Neural cell (in vitro differentiated cells): ENCODE data around the gene NKD2. TPM values are rescaled to one million over a fixed set of nuclear protein-coding genes. Genes with fewer than 3 reads are reported as not detected.

Experiments used
- H2AFZ ChIP-seq: fragments of 200-600, 300-800 bp; sonication (generic), shearing (Covaris generic); 2 replicates; pipeline ENCODE4 v1.6.0; 2014; ENCODE audit warnings: low read depth, mild to moderate bottlenecking, antibody characterized with exemption, low read length, moderate library complexity
- H3F3A ChIP-seq: fragments of 200-600 bp; shearing (Covaris generic); 2 replicates; pipeline ENCODE4 v1.6.1; 2016; ENCODE audit warnings: mild to moderate bottlenecking, moderate library complexity, mixed read lengths, antibody characterized with exemption, low read length; ENCODE audit not compliant: insufficient read depth, poor library complexity, severe bottlenecking
- H3K27ac ChIP-seq: fragments of 200-600, 300-800 bp; sonication (generic), shearing (Covaris generic); 2 replicates; pipeline ENCODE4 v1.5.1; 2014; ENCODE audit warnings: mild to moderate bottlenecking, low read length, moderate library complexity
- H3K27me3 ChIP-seq: fragments of 300-800, 200-600 bp; sonication (generic), shearing (Covaris generic); 2 replicates; pipeline ENCODE4 v1.6.0; 2014; ENCODE audit warnings: mild to moderate bottlenecking, low read depth, low read length, moderate library complexity; ENCODE audit not compliant: insufficient read depth
- H3K36me3 ChIP-seq: fragments of 300-800, 200-600 bp; sonication (generic), shearing (Covaris generic); 2 replicates; pipeline ENCODE4 v1.5.1; 2014; ENCODE audit warnings: mild to moderate bottlenecking, antibody characterized with exemption, low read length, moderate library complexity; ENCODE audit not compliant: insufficient read depth
- H3K4me2 ChIP-seq: fragments of 300-800, 200-600 bp; sonication (generic), shearing (Covaris generic); 2 replicates; pipeline ENCODE4 v1.6.0; 2014; ENCODE audit warnings: mild to moderate bottlenecking, low read length
- H3K4me3 ChIP-seq: fragments of 300-800, 200-600 bp; sonication (generic), shearing (Covaris generic); 2 replicates; pipeline ENCODE4 v1.5.1; 2014; ENCODE audit warnings: mild to moderate bottlenecking, low read length, moderate library complexity
- H3K79me2 ChIP-seq: fragments of 200-600 bp; shearing (Covaris generic); replicated peaks from 2 replicates; pipeline ENCODE4 v1.6.0; 2014; ENCODE audit warnings: mild to moderate bottlenecking, low read length, moderate library complexity; ENCODE audit not compliant: insufficient read depth
- H3K9ac ChIP-seq: fragments of 300-800, 200-600 bp; sonication (generic), shearing (Covaris generic); 2 replicates; pipeline ENCODE4 v1.6.1; 2016; ENCODE audit warnings: mild to moderate bottlenecking, low read length, mixed read lengths
- H3K9me2 ChIP-seq: fragments of 200-600 bp; shearing (Covaris generic); 2 replicates; pipeline ENCODE4 v1.6.1; 2016; ENCODE audit warnings: mild to moderate bottlenecking, low read length, mixed read lengths; ENCODE audit not compliant: insufficient read depth
- H3K9me3 ChIP-seq: fragments of 200-600, 300-800 bp; sonication (generic), shearing (Covaris generic); 2 replicates; pipeline ENCODE4 v1.6.1; 2016; ENCODE audit warnings: mild to moderate bottlenecking, mixed run types, low read length, moderate library complexity, mixed read lengths
- H4K20me1 ChIP-seq: fragments of 200-600 bp; shearing (Covaris generic); 2 replicates; pipeline ENCODE4 v1.6.1; 2016; ENCODE audit warnings: mild to moderate bottlenecking, mixed run types; ENCODE audit not compliant: insufficient read depth
- CTCF ChIP-seq: fragments of 450-650 bp; IDR thresholded peaks from 2 replicates; pipeline ENCODE4 v1.5.1; 2014; ENCODE audit warnings: antibody characterized with exemption, mild to moderate bottlenecking, moderate library complexity; ENCODE audit not compliant: poor library complexity, severe bottlenecking
- EP300 ChIP-seq: fragments of 450-650 bp; conservative IDR thresholded peaks from 2 replicates; pipeline ENCODE4 v1.6.1; 2014; ENCODE audit warnings: antibody characterized with exemption, mild to moderate bottlenecking, moderate library complexity; ENCODE audit not compliant: poor library complexity, severe bottlenecking
- EZH2 ChIP-seq: fragments of 200-600, 300-800 bp; shearing (Covaris generic), sonication (generic); IDR thresholded peaks from 2 replicates; pipeline ENCODE4 v1.6.1; 2014; ENCODE audit warnings: antibody characterized with exemption, low read length, borderline replicate concordance, mild to moderate bottlenecking; ENCODE audit not compliant: insufficient read depth, poor library complexity, severe bottlenecking
- MXI1 ChIP-seq: fragments of 450-650 bp; conservative IDR thresholded peaks from 2 replicates; pipeline ENCODE4 v1.6.1; 2014; ENCODE audit warnings: antibody characterized with exemption, mild to moderate bottlenecking; ENCODE audit not compliant: poor library complexity, severe bottlenecking
- POLR2AphosphoS5 ChIP-seq: IDR thresholded peaks from 2 replicates; pipeline ENCODE4 v1.6.1; 2012
- RAD21 ChIP-seq: fragments of 450-650 bp; conservative IDR thresholded peaks from 2 replicates; pipeline ENCODE4 v1.6.1; 2014; ENCODE audit warnings: antibody characterized with exemption, mild to moderate bottlenecking, moderate library complexity
- REST ChIP-seq: IDR thresholded peaks from 2 replicates; pipeline ENCODE4 v1.6.1; 2012; ENCODE audit warnings: borderline replicate concordance
- SMC3 ChIP-seq: fragments of 450-650 bp; conservative IDR thresholded peaks from 2 replicates; pipeline ENCODE4 v1.6.1; 2014; ENCODE audit warnings: antibody characterized with exemption, mild to moderate bottlenecking, moderate library complexity; ENCODE audit not compliant: poor library complexity
- TAF1 ChIP-seq: IDR thresholded peaks from 2 replicates; pipeline ENCODE4 v1.6.1; 2012; ENCODE audit warnings: low read depth
- polyA plus RNA-seq: library from polyadenylated mRNA; depleted of rRNA; stranded (reverse); fragments of >200 nt; gene quantifications from 2 replicates; pipeline ENCODE4 v1.2.3, GENCODE V29; 2014

The NKD2 gene
- polyA plus RNA-seq, 1 donor from 2014 or later: 7.2 TPM

- H4K20me1 ChIP-seq: no peaks in the 10 kb centered on the region
- TF ChIP-seq TAF1 (no peak), POLR2AphosphoS5 (no peak), REST (no peak), SMC3 (no peak)
These were observed 24.0 kb downstream of the NKD2 start for GRCh38 chr5:1032551-1033027.

GRCh38 chr5:1033178-1033577 is 24.6 kb downstream of the NKD2 start:
- no peak for TF ChIP-seq SMC3
- no peak for TF ChIP-seq MXI1
- TF ChIP-seq RAD21: no peak
- no peak for TF ChIP-seq REST
- no peak for TF ChIP-seq POLR2AphosphoS5
- no peak for TF ChIP-seq CTCF
- TF ChIP-seq TAF1: no peak
- no peak for TF ChIP-seq EP300
- no peak for TF ChIP-seq EZH2
- no peak overlapping the region for H3K27ac ChIP-seq
- no peaks in the 10 kb centered on the region for H4K20me1 ChIP-seq
- no peaks in the 10 kb centered on the region for H3K27me3 ChIP-seq
- H3K4me2 ChIP-seq: no peak overlapping the region
- no peaks in the 10 kb centered on the region for H3K9me2 ChIP-seq
- H3K36me3 ChIP-seq: no peaks in the 10 kb centered on the region
- H2AFZ ChIP-seq: no peak overlapping the region
- no peaks in the 10 kb centered on the region for H3K79me2 ChIP-seq
- no peak overlapping the region for H3K9ac ChIP-seq
- no peaks in the 10 kb centered on the region for H3F3A ChIP-seq
- H3K4me3 ChIP-seq: no peak overlapping the region
- no peaks in the 10 kb centered on the region for H3K9me3 ChIP-seq

More at GRCh38 chr5:1032551-1033027, 24.0 kb downstream of the NKD2 start:
- Histone ChIP-seq H3F3A (no peaks in the 10 kb centered on the region), H3K4me2 (no peak overlapping the region), H2AFZ (no peak overlapping the region), H3K4me3 (no peak overlapping the region), H3K9me2 (no peaks in the 10 kb centered on the region), H3K9me3 (no peaks in the 10 kb centered on the region), H3K27ac (no peak overlapping the region), H3K79me2 (no peaks in the 10 kb centered on the region), H3K36me3 (no peaks in the 10 kb centered on the region), H3K27me3 (no peaks in the 10 kb centered on the region), H3K9ac (no peak overlapping the region)
